WERI-Rb-1 (cell line): ENCODE measurements around the gene OR11H1.
"Not testable (repeated sequence)": the region's sequence is repeated elsewhere in the genome, so short reads cannot be mapped to it uniquely, and the experiment has no call there.

ENCODE experiments used
- DNase-seq: peaks from one replicate; pipeline ENCODE4 v3.0.0-alpha.2; 2020
- H3K27ac ChIP-seq: fragments of 250-450 bp; sonication (Bioruptor Pico); 2 replicates; pipeline ENCODE4 v1.5.1; 2020; ENCODE audit warnings: mild to moderate bottlenecking, moderate library complexity
- H3K27me3 ChIP-seq: fragments of 250-450 bp; sonication (Bioruptor Pico); 2 replicates; pipeline ENCODE4 v1.5.1; 2021; ENCODE audit warnings: mild to moderate bottlenecking, low read depth, moderate library complexity; ENCODE audit not compliant: insufficient read depth, severe bottlenecking
- H3K36me3 ChIP-seq: fragments of 250-450 bp; sonication (Bioruptor Pico); 2 replicates; pipeline ENCODE4 v1.5.1; 2020; ENCODE audit warnings: mild to moderate bottlenecking, moderate library complexity
- H3K4me3 ChIP-seq: 2 replicates; pipeline ENCODE4 v1.5.1; 2011; ENCODE audit warnings: low read depth, mild to moderate bottlenecking, control low read depth, low read length
- H3K9me3 ChIP-seq: fragments of 250-450 bp; sonication (Bioruptor Pico); 2 replicates; pipeline ENCODE4 v1.5.1; 2021; ENCODE audit warnings: mild to moderate bottlenecking, moderate library complexity; ENCODE audit not compliant: severe bottlenecking

The OR11H1 gene, protein sequence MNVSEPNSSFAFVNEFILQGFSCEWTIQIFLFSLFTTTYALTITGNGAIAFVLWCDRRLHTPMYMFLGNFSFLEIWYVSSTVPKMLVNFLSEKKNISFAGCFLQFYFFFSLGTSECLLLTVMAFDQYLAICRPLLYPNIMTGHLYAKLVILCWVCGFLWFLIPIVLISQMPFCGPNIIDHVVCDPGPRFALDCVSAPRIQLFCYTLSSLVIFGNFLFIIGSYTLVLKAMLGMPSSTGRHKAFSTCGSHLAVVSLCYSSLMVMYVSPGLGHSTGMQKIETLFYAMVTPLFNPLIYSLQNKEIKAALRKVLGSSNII

DNA sequence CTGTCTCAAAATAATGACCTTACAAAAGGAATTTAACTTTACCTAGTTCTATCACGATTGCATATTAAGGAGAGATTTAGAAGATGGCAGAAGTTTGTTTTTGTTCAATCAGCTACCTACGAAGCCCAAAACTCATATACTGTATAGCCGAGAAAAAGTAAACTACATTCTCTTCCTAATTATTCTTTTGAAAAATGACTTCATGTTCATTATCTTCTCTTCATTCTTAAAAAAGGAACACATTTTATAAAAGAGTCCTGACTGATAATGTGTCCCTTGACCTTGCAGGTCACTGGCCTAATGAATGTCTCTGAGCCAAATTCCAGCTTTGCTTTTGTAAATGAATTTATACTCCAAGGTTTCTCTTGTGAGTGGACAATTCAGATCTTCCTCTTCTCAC is at the start of gene OR11H1:
TSS of gene OR11H1 (plus strand) at position 301 of the 400 bp plus-strand sequence. CDS start at position 301, 0 bp downstream.
- not testable (repeated sequence) for H3K36me3 ChIP-seq, DNase-seq, H3K4me3 ChIP-seq, H3K27me3 ChIP-seq, H3K9me3 ChIP-seq, H3K27ac ChIP-seq

DNA sequence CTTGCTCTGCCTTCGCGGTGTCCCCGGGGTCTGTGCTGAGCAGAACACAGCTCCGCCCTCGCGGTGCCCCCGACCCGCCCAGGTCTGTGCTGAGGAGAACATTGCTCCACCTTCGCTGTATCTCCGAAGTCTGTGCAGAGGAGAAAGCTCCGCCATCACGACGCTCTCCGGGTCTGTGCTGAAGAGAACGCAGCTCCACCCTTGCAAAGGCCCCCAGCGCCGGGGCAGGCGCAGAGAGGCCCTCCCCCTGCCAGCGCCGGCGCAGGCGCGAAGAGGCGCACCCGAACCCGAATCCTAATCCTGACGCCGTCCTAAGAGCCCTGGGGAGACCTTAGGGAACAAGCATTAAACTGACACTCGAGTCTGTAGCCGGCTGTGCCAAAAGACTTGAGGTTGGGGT is 18.0 kb upstream of the OR11H1 start:
- H3K27me3 ChIP-seq, H3K36me3 ChIP-seq, H3K27ac ChIP-seq, H3K4me3 ChIP-seq, H3K9me3 ChIP-seq, DNase-seq: not testable (repeated sequence)

DNA sequence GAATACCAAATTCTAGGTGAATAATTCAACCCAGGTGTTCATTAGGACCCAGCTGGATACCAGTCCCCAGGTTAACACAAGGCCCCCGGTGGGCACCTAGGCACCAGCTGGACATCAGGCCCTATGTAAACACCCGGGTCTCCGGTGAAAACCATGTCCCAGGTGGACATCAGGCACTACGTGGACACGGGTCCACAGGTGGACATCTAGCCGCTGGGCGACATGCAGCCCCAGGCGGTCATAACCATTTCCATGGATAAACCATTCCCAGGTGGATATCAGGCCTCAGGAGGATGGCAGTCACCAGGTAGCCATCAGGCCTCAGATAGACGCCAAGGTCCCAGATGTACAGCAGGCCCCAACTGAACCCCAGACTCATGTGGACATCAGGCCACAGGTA is 12.1 kb upstream of the OR11H1 start:
- H3K36me3 ChIP-seq, H3K4me3 ChIP-seq, H3K27ac ChIP-seq, H3K9me3 ChIP-seq, DNase-seq, H3K27me3 ChIP-seq: not testable (repeated sequence)

DNA sequence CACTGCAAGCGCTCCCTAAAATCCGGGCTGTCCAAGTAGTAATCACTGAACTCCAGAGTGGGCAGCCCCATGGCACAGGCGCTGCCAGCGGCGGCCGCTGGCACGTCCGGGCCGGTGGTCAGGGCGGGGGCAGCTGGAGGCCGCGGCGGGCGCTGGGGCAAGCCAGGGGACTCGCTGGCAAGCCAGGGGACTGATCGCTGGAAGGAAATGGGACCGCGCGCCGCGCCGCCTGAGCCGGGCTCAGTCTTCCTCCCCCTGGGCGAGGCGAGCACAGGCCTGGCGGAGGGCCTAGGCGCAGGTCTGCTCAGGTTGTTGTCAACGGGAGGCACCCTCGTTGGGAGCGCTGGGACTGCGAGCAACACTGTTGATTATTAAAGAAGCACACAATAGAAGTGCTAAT is 25.8 kb downstream of the OR11H1 start:
- not testable (repeated sequence) for H3K4me3 ChIP-seq

DNA sequence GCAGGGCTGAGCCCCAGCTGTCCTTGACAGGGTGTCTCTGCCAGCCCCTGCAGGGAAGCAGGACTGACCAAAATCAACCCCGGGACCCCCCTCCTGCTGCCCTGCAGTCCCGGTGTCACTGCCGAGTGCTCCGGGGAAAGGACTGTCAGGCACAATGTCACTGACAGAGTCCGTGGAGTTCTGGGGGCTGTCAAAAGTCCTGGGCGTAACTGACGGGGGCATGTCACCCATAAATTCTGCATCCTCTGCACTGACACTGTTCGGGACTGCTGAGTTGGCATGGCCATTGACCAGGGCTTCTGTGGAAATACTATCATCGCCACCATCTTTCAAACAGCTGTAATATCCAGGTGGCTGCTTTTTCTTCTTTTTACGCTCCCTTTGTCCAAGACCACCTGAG is 35.5 kb downstream of the OR11H1 start:
- DNase-seq, H3K9me3 ChIP-seq, H3K27me3 ChIP-seq, H3K4me3 ChIP-seq, H3K36me3 ChIP-seq, H3K27ac ChIP-seq: not testable (repeated sequence)

More for the DNA sequence above, 25.8 kb downstream of the OR11H1 start:
- H3K27me3 ChIP-seq, H3K9me3 ChIP-seq, H3K27ac ChIP-seq, DNase-seq, H3K36me3 ChIP-seq: not testable (repeated sequence)

GRCh38 chr22:15565063-15565462 is 37.1 kb downstream of the OR11H1 start:
- not testable (repeated sequence) for H3K36me3 ChIP-seq, H3K4me3 ChIP-seq, DNase-seq

More at GRCh38 chr22:15565063-15565462, 37.1 kb downstream of the OR11H1 start:
- H3K27me3 ChIP-seq, H3K9me3 ChIP-seq, H3K27ac ChIP-seq: not testable (repeated sequence)
